M059J (cell line): ENCODE data around the gene KDM3B. TPM values are rescaled to one million over a fixed set of nuclear protein-coding genes. Genes with fewer than 3 reads are reported as not detected.
A peak's percentile ranks its signal among the peaks of the same experiment; 100 is the strongest.

Experiments
- DNase-seq: peaks from one replicate; pipeline ENCODE4 v3.0.0-alpha.2; 2012; ENCODE audit warnings: low read depth
- total RNA-seq: library from RNA; depleted of rRNA; stranded (reverse); fragments of >200 nt; shearing (Covaris generic); gene quantifications from 2 replicates; pipeline ENCODE4 v1.2.3, GENCODE V29; 2014

KDM3B gene
- total RNA-seq, 1 experiment from 2014 or later: 41.5 TPM

- DNase-seq: no peak
These were observed 5.6 kb upstream of the KDM3B start for GRCh38 chr5:138346889-138347288.

- DNase-seq: peak; percentile 13
These were observed 2.5 kb upstream of the KDM3B start for GRCh38 chr5:138349852-138350562.

- DNase-seq: no peak
These were observed 2.0 kb upstream of the KDM3B start for GRCh38 chr5:138350563-138350890.

GRCh38 chr5:138351056-138351455 is 1.4 kb upstream of the KDM3B start:
- DNase-seq: peak; percentile 72

GRCh38 chr5:138351517-138351916 is 968 bp upstream of the KDM3B start:
- peak; percentile 9 for DNase-seq

- peak; percentile 71 for DNase-seq
These were observed 456 bp downstream of the KDM3B start for GRCh38 chr5:138352722-138353559.

- DNase-seq: no peak
These were observed 1.1 kb downstream of the KDM3B start for GRCh38 chr5:138353560-138354080.

GRCh38 chr5:138354387-138354786 is 1.9 kb downstream of the KDM3B start:
- no peak for DNase-seq

GRCh38 chr5:138354926-138355378 is 2.5 kb downstream of the KDM3B start:
- peak; percentile 74 for DNase-seq

GRCh38 chr5:138359621-138360020 is 7.1 kb downstream of the KDM3B start:
- no peak for DNase-seq

GRCh38 chr5:138360941-138361452 is 8.5 kb downstream of the KDM3B start:
- DNase-seq: no peak

- no peak for DNase-seq
These were observed 12.1 kb downstream of the KDM3B start for GRCh38 chr5:138364576-138364975.

- DNase-seq: no peak
These were observed 14.3 kb downstream of the KDM3B start for GRCh38 chr5:138366632-138367382.

- DNase-seq: no peak
These were observed 16.8 kb downstream of the KDM3B start for GRCh38 chr5:138369261-138369660.

- no peak for DNase-seq
These were observed 17.2 kb downstream of the KDM3B start for GRCh38 chr5:138369706-138370105.

- no peak for DNase-seq
These were observed 18.1 kb downstream of the KDM3B start for GRCh38 chr5:138370537-138370936.

- DNase-seq: no peak
These were observed 19.0 kb downstream of the KDM3B start for GRCh38 chr5:138371454-138371853.

GRCh38 chr5:138372225-138372624 is 19.7 kb downstream of the KDM3B start:
- DNase-seq: no peak

GRCh38 chr5:138372653-138373052 is 20.2 kb downstream of the KDM3B start:
- DNase-seq: no peak

GRCh38 chr5:138382347-138382746 is 29.9 kb downstream of the KDM3B start:
- DNase-seq: no peak

- DNase-seq: no peak
These were observed 33.2 kb downstream of the KDM3B start for GRCh38 chr5:138385660-138386059.

GRCh38 chr5:138386290-138386689 is 33.8 kb downstream of the KDM3B start:
- no peak for DNase-seq
